ENCODE results near the gene KIAA0513. TPM values are rescaled to one million over a fixed set of nuclear protein-coding genes. Genes with fewer than 3 reads are reported as not detected.

KIAA0513 gene
- total RNA-seq, 1 experiment from 2014 or later: 12.4 TPM

DNA sequence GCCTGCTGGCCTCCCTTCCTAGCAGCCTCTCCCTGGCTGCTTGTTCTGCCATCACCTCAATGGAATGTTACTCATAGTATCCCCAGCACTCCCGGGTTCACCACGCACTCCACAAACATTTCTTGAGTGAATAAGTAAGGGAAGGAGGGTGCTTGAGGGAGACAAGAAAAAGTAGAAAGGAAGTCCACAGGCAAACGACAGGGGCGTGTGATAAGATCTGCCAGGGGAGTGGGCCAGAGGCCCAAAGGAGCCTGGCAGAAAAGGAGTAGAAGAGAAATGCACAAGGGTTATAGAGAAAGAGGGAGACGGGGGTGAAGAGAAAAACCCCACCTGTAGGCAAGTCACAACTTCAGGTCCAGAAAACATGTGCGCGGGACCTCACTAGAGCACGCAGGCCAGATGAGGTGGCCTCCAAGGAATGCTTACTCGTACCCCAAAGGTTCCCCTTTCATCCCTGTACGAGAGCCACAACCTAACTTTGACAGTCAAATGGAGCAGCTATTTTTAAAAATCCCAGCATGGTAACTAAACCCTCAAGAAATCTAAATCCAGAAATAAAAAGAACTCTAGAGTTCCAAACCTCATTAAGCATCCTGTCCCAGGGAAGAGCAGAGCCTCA is 22.9 kb upstream of the KIAA0513 start:
- H3K9me3 Mint-ChIP-seq (ENCODE audit: low read depth, unreplicated experiment): no peaks in the 10 kb centered on the region
- no peaks in the 10 kb centered on the region for H3K27me3 Mint-ChIP-seq (ENCODE audit: unreplicated experiment)
- no TSS peak for BruUV-seq (replicated peaks)
- peaks cover 43% of the 10 kb centered on the region for H3K36me3 Mint-ChIP-seq (ENCODE audit: insufficient read depth, unreplicated experiment)
- CTCF ChIA-PET: interaction anchor here (0.6 to 1.9 kb wide), 5 partner anchors 9 to 275 kb away, joined by 3 to 8 read pairs (median 4); no protein-coding TSS in a partner anchor
- peak overlapping the region; percentile 63 for H3K4me3 Mint-ChIP-seq (ENCODE audit: low read depth, unreplicated experiment)
- DNase-seq: no peak
- TF ChIP-seq CTCF (IDR thresholded peaks at IDR 0.05; ENCODE audit: unreplicated experiment): no peak
- peaks cover 76% of the 10 kb centered on the region for H3K4me1 Mint-ChIP-seq (ENCODE audit: low read depth, unreplicated experiment)
- H3K27ac Mint-ChIP-seq (ENCODE audit: unreplicated experiment): peak overlapping the region; percentile 94
- intact Hi-C loops (cut with micrococcal nuclease; ENCODE audit: unreplicated experiment): no loop called here

GRCh38 chr16:85005285-85006069 is 22.1 kb upstream of the KIAA0513 start:
- Mint-ChIP-seq H3K4me3 (ENCODE audit: low read depth, unreplicated experiment) (peak overlapping the region; percentile 63), H3K4me1 (ENCODE audit: low read depth, unreplicated experiment) (peaks cover 70% of the 10 kb centered on the region), H3K27ac (ENCODE audit: unreplicated experiment) (peak overlapping the region; percentile 94), H3K27me3 (ENCODE audit: unreplicated experiment) (no peaks in the 10 kb centered on the region), H3K36me3 (ENCODE audit: insufficient read depth, unreplicated experiment) (peaks cover 49% of the 10 kb centered on the region), H3K9me3 (ENCODE audit: low read depth, unreplicated experiment) (no peaks in the 10 kb centered on the region)
- no peak for TF ChIP-seq CTCF (IDR thresholded peaks at IDR 0.05; ENCODE audit: unreplicated experiment)
- intact Hi-C loops (cut with micrococcal nuclease; ENCODE audit: unreplicated experiment): no loop called here
- CTCF ChIA-PET: interaction anchor here (0.8 to 1.9 kb wide), 5 partner anchors 9 to 81 kb away, joined by 3 to 8 read pairs (median 4); no protein-coding TSS in a partner anchor
- BruUV-seq (replicated peaks): no TSS peak
- DNase-seq: no peak

DNA sequence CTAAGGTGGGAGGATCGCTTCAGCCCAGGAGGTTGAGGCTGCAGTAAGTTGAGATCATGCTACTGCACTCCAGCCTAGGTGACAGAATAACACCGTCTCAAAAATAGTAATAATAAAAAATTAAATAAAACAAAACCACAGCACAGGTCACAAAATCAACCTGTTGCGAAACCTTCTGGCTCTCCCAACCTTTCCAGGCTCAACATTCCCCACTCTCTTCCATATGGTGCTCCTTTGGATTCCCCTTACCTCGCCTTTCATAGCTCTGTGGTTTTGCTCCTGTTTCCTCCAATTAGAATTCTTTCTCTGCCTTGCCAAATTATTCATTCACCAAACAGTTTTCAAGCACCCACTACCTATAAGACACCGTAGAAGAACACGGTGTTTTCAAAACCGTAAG is 21.0 kb upstream of the KIAA0513 start:
- CTCF ChIA-PET: interaction anchor here (0.8 to 1.0 kb wide), 2 partner anchors 12 to 22 kb away, joined by 3 to 7 read pairs; no protein-coding TSS in a partner anchor
- intact Hi-C loops (cut with micrococcal nuclease; ENCODE audit: unreplicated experiment): no loop called here
- TF ChIP-seq CTCF (IDR thresholded peaks at IDR 0.05; ENCODE audit: unreplicated experiment): no peak
- Mint-ChIP-seq H3K9me3 (ENCODE audit: low read depth, unreplicated experiment) (no peaks in the 10 kb centered on the region), H3K4me3 (ENCODE audit: low read depth, unreplicated experiment) (peak overlapping the region; percentile 45), H3K27ac (ENCODE audit: unreplicated experiment) (peak overlapping the region; percentile 72), H3K27me3 (ENCODE audit: unreplicated experiment) (no peaks in the 10 kb centered on the region), H3K4me1 (ENCODE audit: low read depth, unreplicated experiment) (peaks cover 63% of the 10 kb centered on the region), H3K36me3 (ENCODE audit: insufficient read depth, unreplicated experiment) (peaks cover 55% of the 10 kb centered on the region)
- no peak for DNase-seq
- no TSS peak for BruUV-seq (replicated peaks)

- intact Hi-C loops (cut with micrococcal nuclease; ENCODE audit: unreplicated experiment): no loop called here
- H3K4me3 Mint-ChIP-seq (ENCODE audit: low read depth, unreplicated experiment): peak overlapping the region; percentile 45
- CTCF ChIA-PET: interaction anchor here (1.0 kb wide), 1 partner anchor 13 kb away, joined by 3 read pairs; no protein-coding TSS in a partner anchor
- H3K27ac Mint-ChIP-seq (ENCODE audit: unreplicated experiment): peak overlapping the region; percentile 72
- H3K36me3 Mint-ChIP-seq (ENCODE audit: insufficient read depth, unreplicated experiment): peaks cover 57% of the 10 kb centered on the region
- no peak for DNase-seq
- BruUV-seq (replicated peaks): no TSS peak
- peaks cover 54% of the 10 kb centered on the region for H3K4me1 Mint-ChIP-seq (ENCODE audit: low read depth, unreplicated experiment)
- no peaks in the 10 kb centered on the region for H3K27me3 Mint-ChIP-seq (ENCODE audit: unreplicated experiment)
- TF ChIP-seq CTCF (IDR thresholded peaks at IDR 0.05; ENCODE audit: unreplicated experiment): no peak
- H3K9me3 Mint-ChIP-seq (ENCODE audit: low read depth, unreplicated experiment): no peaks in the 10 kb centered on the region
Measured at GRCh38 chr16:85007496-85008214, 19.9 kb upstream of the KIAA0513 start.

Data from Calu3 (cell line).